WTC11 (cell line): ENCODE measurements around the gene CIZ1. TPM values are rescaled to one million over a fixed set of nuclear protein-coding genes. Genes with fewer than 3 reads are reported as not detected.

Experiments used
- ATAC-seq: fragments of 200-7000 bp; cut with Tn5 transposase; 2 replicates; pipeline ENCODE4 v1.10.0; 2021; ENCODE audit warnings: mild to moderate bottlenecking, moderate library complexity
- CTCF ChIA-PET: fragments of 300-600 bp; sonication (Branson Sonifier 250); formaldehyde crosslinking; loops from one replicate; lab custom pipeline; 2021; ENCODE audit warnings: antibody characterized with exemption; lab: Charles Lee
- POLR2A ChIA-PET: fragments of 350-600 bp; sonication (Branson Sonifier 250); formaldehyde crosslinking; loops from one replicate; lab custom pipeline; 2021; ENCODE audit warnings: antibody characterized with exemption; lab: Charles Lee
- DNase-seq: peaks from one replicate; pipeline ENCODE4 v3.0.0; 2021; ENCODE audit warnings: low spot score
- H3K27ac Mint-ChIP-seq: 2 replicates; pipeline ENCODE4 v1.8.0; 2021; ENCODE audit warnings: mixed read lengths
- H3K27me3 Mint-ChIP-seq: 2 replicates; pipeline ENCODE4 v1.8.0; 2021; ENCODE audit warnings: low read depth, mild to moderate bottlenecking, moderate library complexity, mixed read lengths
- H3K36me3 Mint-ChIP-seq: 2 replicates; pipeline ENCODE4 v1.8.0; 2021; ENCODE audit warnings: mixed read lengths
- H3K4me1 Mint-ChIP-seq: 2 replicates; pipeline ENCODE4 v1.8.0; 2022; ENCODE audit warnings: mixed read lengths
- H3K4me3 Mint-ChIP-seq: 2 replicates; pipeline ENCODE4 v1.8.0; 2021; ENCODE audit warnings: mild to moderate bottlenecking, moderate library complexity, mixed read lengths
- H3K9me3 Mint-ChIP-seq: 2 replicates; pipeline ENCODE4 v1.8.0; 2021; ENCODE audit warnings: mixed read lengths
- CREB1 ChIP-seq: sonication (generic); formaldehyde crosslinking; IDR thresholded peaks from 2 replicates; pipeline ENCODE4 v1.8.0; 2023; ENCODE audit warnings: mild to moderate bottlenecking, missing genetic modification reagents
- CREM ChIP-seq: sonication (generic); formaldehyde crosslinking; IDR thresholded peaks from 2 replicates; pipeline ENCODE4 v1.8.1; 2022; ENCODE audit warnings: mild to moderate bottlenecking, missing genetic modification reagents, moderate library complexity
- ELF4 ChIP-seq: sonication (generic); formaldehyde crosslinking; IDR thresholded peaks from 2 replicates; pipeline ENCODE4 v1.8.1; 2022; ENCODE audit warnings: low read depth, mild to moderate bottlenecking, moderate library complexity, missing genetic modification reagents
- FOXP1 ChIP-seq: sonication (generic); formaldehyde crosslinking; IDR thresholded peaks from 2 replicates; pipeline ENCODE4 v1.8.0; 2022; ENCODE audit warnings: missing genetic modification reagents, mild to moderate bottlenecking, moderate library complexity, borderline replicate concordance
- JAZF1 ChIP-seq: fragments of 250-450 bp; sonication (Bioruptor Pico); IDR thresholded peaks from 2 replicates; pipeline ENCODE4 v1.9.0; 2021; ENCODE audit warnings: moderate library complexity, mild to moderate bottlenecking, inconsistent platforms
- KAT7 ChIP-seq: sonication (generic); formaldehyde crosslinking; IDR thresholded peaks from 2 replicates; pipeline ENCODE4 v1.8.1; 2023; ENCODE audit warnings: missing genetic modification reagents, mild to moderate bottlenecking, borderline replicate concordance
- MXD4 ChIP-seq: fragments of 250-450 bp; sonication (Bioruptor Pico); IDR thresholded peaks from 2 replicates; pipeline ENCODE4 v1.8.0; 2021; ENCODE audit warnings: mild to moderate bottlenecking, moderate library complexity, borderline replicate concordance
- NFYB ChIP-seq: sonication (generic); formaldehyde crosslinking; conservative IDR thresholded peaks from 2 replicates; pipeline ENCODE4 v1.8.0; 2022; ENCODE audit warnings: low read depth, missing genetic modification reagents
- PRRX2 ChIP-seq: fragments of 250-450 bp; sonication (Bioruptor Pico); IDR thresholded peaks from 2 replicates; pipeline ENCODE4 v1.8.0; 2021; ENCODE audit warnings: mild to moderate bottlenecking
- RELA ChIP-seq: sonication (generic); formaldehyde crosslinking; IDR thresholded peaks from 2 replicates; pipeline ENCODE4 v1.8.1; 2022; ENCODE audit warnings: missing genetic modification reagents, mild to moderate bottlenecking, borderline replicate concordance
- SMAD4 ChIP-seq: sonication (generic); formaldehyde crosslinking; IDR thresholded peaks from 2 replicates; pipeline ENCODE4 v1.8.0; 2022; ENCODE audit warnings: mild to moderate bottlenecking, missing genetic modification reagents
- SOX15 ChIP-seq: fragments of 250-450 bp; sonication (Bioruptor Pico); IDR thresholded peaks from 2 replicates; pipeline ENCODE4 v1.9.0; 2021; ENCODE audit warnings: mild to moderate bottlenecking
- TEAD4 ChIP-seq: sonication (generic); formaldehyde crosslinking; IDR thresholded peaks from 2 replicates; pipeline ENCODE4 v1.8.0; 2022; ENCODE audit warnings: mild to moderate bottlenecking, missing genetic modification reagents
- TP53 ChIP-seq: sonication (generic); formaldehyde crosslinking; IDR thresholded peaks from 2 replicates; pipeline ENCODE4 v1.8.1; 2023; ENCODE audit warnings: mild to moderate bottlenecking, missing genetic modification reagents
- ZBTB21 ChIP-seq: sonication (generic); formaldehyde crosslinking; IDR thresholded peaks from 2 replicates; pipeline ENCODE4 v1.8.1; 2023; ENCODE audit warnings: mild to moderate bottlenecking, missing genetic modification reagents, borderline replicate concordance
- ZNF121 ChIP-seq: sonication (generic); formaldehyde crosslinking; IDR thresholded peaks from 2 replicates; pipeline ENCODE4 v1.8.0; 2023; ENCODE audit warnings: missing genetic modification reagents
- ZNF138 ChIP-seq: sonication (generic); formaldehyde crosslinking; conservative IDR thresholded peaks from 2 replicates; pipeline ENCODE4 v1.8.1; 2022; ENCODE audit warnings: mild to moderate bottlenecking, moderate library complexity, missing genetic modification reagents
- ZNF317 ChIP-seq: sonication (generic); formaldehyde crosslinking; IDR thresholded peaks from 2 replicates; pipeline ENCODE4 v1.8.1; 2023; ENCODE audit warnings: low read depth, mild to moderate bottlenecking, moderate library complexity, missing genetic modification reagents, borderline replicate concordance
- ZNF423 ChIP-seq: fragments of 250-450 bp; sonication (Bioruptor Pico); IDR thresholded peaks from 2 replicates; pipeline ENCODE4 v2.1.2; 2022; ENCODE audit warnings: mild to moderate bottlenecking, moderate library complexity
- total RNA-seq: library from RNA; stranded (reverse); gene quantifications from 3 replicates; pipeline ENCODE4 v1.2.3, GENCODE V29; 2021
- TF ChIP-seq, protein P1 (sequence below): sonication (generic); formaldehyde crosslinking; conservative IDR thresholded peaks from 2 replicates; pipeline ENCODE4 v1.8.1; 2023; ENCODE audit warnings: mild to moderate bottlenecking, low read depth, missing genetic modification reagents, moderate library complexity
- TF ChIP-seq, protein P2 (sequence below): sonication (generic); formaldehyde crosslinking; IDR thresholded peaks from 2 replicates; pipeline ENCODE4 v1.8.0; 2022; ENCODE audit warnings: mild to moderate bottlenecking, missing genetic modification reagents
- TF ChIP-seq, protein P3 (sequence below): fragments of 250-450 bp; sonication (Bioruptor Pico); IDR thresholded peaks from 2 replicates; pipeline ENCODE4 v1.9.0; 2021; ENCODE audit warnings: moderate library complexity, mild to moderate bottlenecking, inconsistent platforms, borderline replicate concordance
- TF ChIP-seq, protein P4 (sequence below): sonication (generic); formaldehyde crosslinking; conservative IDR thresholded peaks from 2 replicates; pipeline ENCODE4 v1.8.1; 2022; ENCODE audit warnings: mild to moderate bottlenecking, missing genetic modification reagents
- TF ChIP-seq, protein P5 (sequence below): sonication (generic); formaldehyde crosslinking; IDR thresholded peaks from 2 replicates; pipeline ENCODE4 v1.8.1; 2023; ENCODE audit warnings: mild to moderate bottlenecking, missing genetic modification reagents
- TF ChIP-seq, protein P6 (sequence below): sonication (generic); formaldehyde crosslinking; IDR thresholded peaks from 2 replicates; pipeline ENCODE4 v1.8.1; 2022; ENCODE audit warnings: mild to moderate bottlenecking, missing genetic modification reagents, moderate library complexity, borderline replicate concordance

The CIZ1 gene
- total RNA-seq, 1 experiment from 2014 or later: 90.2 TPM

DNA sequence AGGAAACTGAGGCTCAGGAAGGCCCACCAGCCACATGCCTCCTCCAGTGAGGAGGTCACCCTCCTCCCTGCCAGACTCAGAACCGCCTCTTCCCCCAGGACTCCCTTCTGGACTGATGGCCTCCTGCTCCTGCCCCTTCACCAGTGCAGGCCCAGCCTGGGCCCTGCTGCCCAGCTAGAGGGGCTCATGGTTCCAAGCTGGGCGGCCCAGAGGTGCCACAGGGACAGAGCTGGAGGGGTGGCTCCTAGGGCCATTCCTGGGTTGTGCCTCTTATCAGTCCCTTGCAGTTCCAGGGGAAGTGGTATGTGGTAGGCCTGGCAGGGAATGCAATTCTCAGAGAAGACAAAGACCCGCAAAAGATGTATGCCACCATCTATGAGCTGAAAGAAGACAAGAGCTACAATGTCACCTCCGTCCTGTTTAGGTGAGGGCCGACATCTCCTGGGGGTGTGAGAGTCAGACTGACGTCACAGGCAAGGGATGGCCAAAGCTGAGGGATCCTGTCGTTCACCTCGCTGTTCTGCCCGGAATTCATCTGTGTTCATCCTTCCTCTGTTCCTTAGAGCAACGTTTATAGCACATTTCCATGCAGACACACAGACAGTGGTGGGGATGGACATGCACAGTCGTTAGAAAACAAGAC, 41.3 kb downstream of the CIZ1 start:
- TF ChIP-seq KAT7 (CRISPR knock-in tag) (no peak), SOX15 (CRISPR knock-in tag) (no peak), TP53 (CRISPR knock-in tag) (no peak), RELA (CRISPR knock-in tag) (no peak), JAZF1 (CRISPR knock-in tag) (no peak), ZNF317 (CRISPR knock-in tag) (no peak), ELF4 (no peak), ZBTB21 (no peak), CREM (CRISPR knock-in tag) (no peak), MXD4 (CRISPR knock-in tag) (no peak), SMAD4 (no peak)
- TF ChIP-seq, protein P1, sequence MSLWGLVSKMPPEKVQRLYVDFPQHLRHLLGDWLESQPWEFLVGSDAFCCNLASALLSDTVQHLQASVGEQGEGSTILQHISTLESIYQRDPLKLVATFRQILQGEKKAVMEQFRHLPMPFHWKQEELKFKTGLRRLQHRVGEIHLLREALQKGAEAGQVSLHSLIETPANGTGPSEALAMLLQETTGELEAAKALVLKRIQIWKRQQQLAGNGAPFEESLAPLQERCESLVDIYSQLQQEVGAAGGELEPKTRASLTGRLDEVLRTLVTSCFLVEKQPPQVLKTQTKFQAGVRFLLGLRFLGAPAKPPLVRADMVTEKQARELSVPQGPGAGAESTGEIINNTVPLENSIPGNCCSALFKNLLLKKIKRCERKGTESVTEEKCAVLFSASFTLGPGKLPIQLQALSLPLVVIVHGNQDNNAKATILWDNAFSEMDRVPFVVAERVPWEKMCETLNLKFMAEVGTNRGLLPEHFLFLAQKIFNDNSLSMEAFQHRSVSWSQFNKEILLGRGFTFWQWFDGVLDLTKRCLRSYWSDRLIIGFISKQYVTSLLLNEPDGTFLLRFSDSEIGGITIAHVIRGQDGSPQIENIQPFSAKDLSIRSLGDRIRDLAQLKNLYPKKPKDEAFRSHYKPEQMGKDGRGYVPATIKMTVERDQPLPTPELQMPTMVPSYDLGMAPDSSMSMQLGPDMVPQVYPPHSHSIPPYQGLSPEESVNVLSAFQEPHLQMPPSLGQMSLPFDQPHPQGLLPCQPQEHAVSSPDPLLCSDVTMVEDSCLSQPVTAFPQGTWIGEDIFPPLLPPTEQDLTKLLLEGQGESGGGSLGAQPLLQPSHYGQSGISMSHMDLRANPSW (CRISPR knock-in tag): no peak
- TF ChIP-seq, protein P2, sequence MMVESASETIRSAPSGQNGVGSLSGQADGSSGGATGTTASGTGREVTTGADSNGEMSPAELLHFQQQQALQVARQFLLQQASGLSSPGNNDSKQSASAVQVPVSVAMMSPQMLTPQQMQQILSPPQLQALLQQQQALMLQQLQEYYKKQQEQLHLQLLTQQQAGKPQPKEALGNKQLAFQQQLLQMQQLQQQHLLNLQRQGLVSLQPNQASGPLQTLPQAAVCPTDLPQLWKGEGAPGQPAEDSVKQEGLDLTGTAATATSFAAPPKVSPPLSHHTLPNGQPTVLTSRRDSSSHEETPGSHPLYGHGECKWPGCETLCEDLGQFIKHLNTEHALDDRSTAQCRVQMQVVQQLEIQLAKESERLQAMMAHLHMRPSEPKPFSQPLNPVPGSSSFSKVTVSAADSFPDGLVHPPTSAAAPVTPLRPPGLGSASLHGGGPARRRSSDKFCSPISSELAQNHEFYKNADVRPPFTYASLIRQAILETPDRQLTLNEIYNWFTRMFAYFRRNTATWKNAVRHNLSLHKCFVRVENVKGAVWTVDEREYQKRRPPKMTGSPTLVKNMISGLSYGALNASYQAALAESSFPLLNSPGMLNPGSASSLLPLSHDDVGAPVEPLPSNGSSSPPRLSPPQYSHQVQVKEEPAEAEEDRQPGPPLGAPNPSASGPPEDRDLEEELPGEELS (CRISPR knock-in tag): no peak
- Mint-ChIP-seq H3K27me3 (peaks cover 7% of the 10 kb centered on the region; the same call in 1 of the 2 replicates), H3K27ac (no peak overlapping the region), H3K36me3 (no peaks in the 10 kb centered on the region), H3K4me3 (no peak overlapping the region), H3K9me3 (no peaks in the 10 kb centered on the region), H3K4me1 (peaks cover 12% of the 10 kb centered on the region)
- DNase-seq: no peak
- CTCF ChIA-PET: interaction anchor here (1.0 to 4.4 kb wide), 14 partner anchors 9 to 207 kb away, joined by 3 to 44 read pairs (median 4); partner anchors contain the start of genes BBLN, NAIF1 and SLC25A25
- POLR2A ChIA-PET: no interaction called here
- ATAC-seq: no peak

DNA sequence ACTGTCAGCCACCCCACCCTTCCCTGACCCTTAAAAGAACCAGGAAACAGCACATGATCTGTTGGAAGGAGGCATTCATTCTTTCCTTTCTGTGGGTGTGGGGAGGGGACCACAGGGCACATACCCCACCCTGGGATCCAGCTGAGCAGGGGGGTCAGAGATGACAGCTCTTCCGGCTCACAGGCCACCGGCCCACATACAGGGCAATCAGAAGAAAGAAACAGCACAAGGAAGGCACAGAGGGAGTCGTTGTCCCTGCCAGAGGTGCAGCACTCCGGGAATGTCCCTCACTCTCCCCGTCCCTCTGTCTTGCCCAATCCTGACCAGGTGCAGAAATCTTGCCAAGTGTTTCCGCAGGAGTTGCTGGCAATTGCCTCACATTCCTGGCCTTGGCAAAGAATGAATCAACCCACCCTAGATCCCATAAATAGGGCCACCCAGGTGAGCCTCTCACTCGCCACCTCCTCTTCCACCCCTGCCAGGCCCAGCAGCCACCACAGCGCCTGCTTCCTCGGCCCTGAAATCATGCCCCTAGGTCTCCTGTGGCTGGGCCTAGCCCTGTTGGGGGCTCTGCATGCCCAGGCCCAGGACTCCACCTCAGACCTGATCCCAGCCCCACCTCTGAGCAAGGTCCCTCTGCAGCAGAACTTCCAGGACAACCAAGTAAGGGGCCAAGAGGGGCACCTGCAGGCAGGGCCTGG, 42.2 kb downstream of the CIZ1 start, which contains the start of gene LCN2:
Gene LCN2 (plus strand): TSS at position 453 of the 701 bp plus-strand sequence. CDS start 73 bp downstream, at position 526.
- DNase-seq (no peak), ATAC-seq (no peak)
- Mint-ChIP-seq H3K4me3 (no peak within 1 kb of the TSS), H3K27ac (no peak within 1 kb of the TSS), H3K9me3 (no peaks in the 10 kb centered on the region), H3K4me1 (peaks cover 12% of the 10 kb centered on the region), H3K36me3 (no peaks in the 10 kb centered on the region), H3K27me3 (peaks cover 7% of the 10 kb centered on the region; the same call in 1 of the 2 replicates)
- ChIA-PET POLR2A (no interaction called here), CTCF (interaction anchor here (1.0 to 4.4 kb wide), 2 partner anchors 12 to 32 kb away, joined by 3 to 36 read pairs; no protein-coding TSS in a partner anchor)
- TF ChIP-seq ZNF138 (no peak), ZNF423 (CRISPR knock-in tag) (no peak), ZNF317 (CRISPR knock-in tag) (no peak), ELF4 (no peak), KAT7 (CRISPR knock-in tag) (no peak), FOXP1 (CRISPR knock-in tag) (no peak), NFYB (CRISPR knock-in tag) (no peak), CREB1 (CRISPR knock-in tag) (no peak), ZNF121 (CRISPR knock-in tag) (no peak), PRRX2 (no peak), TEAD4 (CRISPR knock-in tag) (no peak)
- TF ChIP-seq, protein P3, sequence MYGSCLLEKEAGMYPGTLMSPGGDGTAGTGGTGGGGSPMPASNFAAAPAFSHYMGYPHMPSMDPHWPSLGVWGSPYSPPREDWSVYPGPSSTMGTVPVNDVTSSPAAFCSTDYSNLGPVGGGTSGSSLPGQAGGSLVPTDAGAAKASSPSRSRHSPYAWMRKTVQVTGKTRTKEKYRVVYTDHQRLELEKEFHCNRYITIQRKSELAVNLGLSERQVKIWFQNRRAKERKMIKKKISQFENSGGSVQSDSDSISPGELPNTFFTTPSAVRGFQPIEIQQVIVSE: no peak
- TF ChIP-seq, protein P4, sequence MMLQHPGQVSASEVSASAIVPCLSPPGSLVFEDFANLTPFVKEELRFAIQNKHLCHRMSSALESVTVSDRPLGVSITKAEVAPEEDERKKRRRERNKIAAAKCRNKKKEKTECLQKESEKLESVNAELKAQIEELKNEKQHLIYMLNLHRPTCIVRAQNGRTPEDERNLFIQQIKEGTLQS (CRISPR knock-in tag): no peak
- TF ChIP-seq, protein P5, sequence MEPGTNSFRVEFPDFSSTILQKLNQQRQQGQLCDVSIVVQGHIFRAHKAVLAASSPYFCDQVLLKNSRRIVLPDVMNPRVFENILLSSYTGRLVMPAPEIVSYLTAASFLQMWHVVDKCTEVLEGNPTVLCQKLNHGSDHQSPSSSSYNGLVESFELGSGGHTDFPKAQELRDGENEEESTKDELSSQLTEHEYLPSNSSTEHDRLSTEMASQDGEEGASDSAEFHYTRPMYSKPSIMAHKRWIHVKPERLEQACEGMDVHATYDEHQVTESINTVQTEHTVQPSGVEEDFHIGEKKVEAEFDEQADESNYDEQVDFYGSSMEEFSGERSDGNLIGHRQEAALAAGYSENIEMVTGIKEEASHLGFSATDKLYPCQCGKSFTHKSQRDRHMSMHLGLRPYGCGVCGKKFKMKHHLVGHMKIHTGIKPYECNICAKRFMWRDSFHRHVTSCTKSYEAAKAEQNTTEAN (CRISPR knock-in tag): no peak
- TF ChIP-seq, protein P6, sequence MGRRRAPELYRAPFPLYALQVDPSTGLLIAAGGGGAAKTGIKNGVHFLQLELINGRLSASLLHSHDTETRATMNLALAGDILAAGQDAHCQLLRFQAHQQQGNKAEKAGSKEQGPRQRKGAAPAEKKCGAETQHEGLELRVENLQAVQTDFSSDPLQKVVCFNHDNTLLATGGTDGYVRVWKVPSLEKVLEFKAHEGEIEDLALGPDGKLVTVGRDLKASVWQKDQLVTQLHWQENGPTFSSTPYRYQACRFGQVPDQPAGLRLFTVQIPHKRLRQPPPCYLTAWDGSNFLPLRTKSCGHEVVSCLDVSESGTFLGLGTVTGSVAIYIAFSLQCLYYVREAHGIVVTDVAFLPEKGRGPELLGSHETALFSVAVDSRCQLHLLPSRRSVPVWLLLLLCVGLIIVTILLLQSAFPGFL (CRISPR knock-in tag): no peak
